HG03135 (cell line): ENCODE measurements around the gene RBFOX2.

Experiments
- ATAC-seq: cut with Tn5 transposase; IDR thresholded peaks from one replicate; pipeline ENCODE4 v1.9.1; 2021; ENCODE audit warnings: mild to moderate bottlenecking, moderate library complexity; ENCODE audit not compliant: unreplicated experiment

Gene RBFOX2

GRCh38 chr22:35978889-35979288 is 49.7 kb downstream of the RBFOX2 start:
- no peak for ATAC-seq

GRCh38 chr22:35978201-35978600 is 50.4 kb downstream of the RBFOX2 start:
- no peak for ATAC-seq

- ATAC-seq = no peak
These were observed 51.5 kb downstream of the RBFOX2 start for GRCh38 chr22:35977136-35977535.

- no peak for ATAC-seq
These were observed 55.2 kb downstream of the RBFOX2 start for GRCh38 chr22:35973388-35973787.

GRCh38 chr22:35972559-35972958 is 56.1 kb downstream of the RBFOX2 start:
- ATAC-seq = no peak

GRCh38 chr22:35971456-35972119 is 57.0 kb downstream of the RBFOX2 start:
- no peak for ATAC-seq

- no peak for ATAC-seq
These were observed 57.8 kb downstream of the RBFOX2 start for GRCh38 chr22:35970616-35971455.

GRCh38 chr22:35967046-35967397 is 61.6 kb downstream of the RBFOX2 start:
- no peak for ATAC-seq

GRCh38 chr22:35966314-35967045 is 62.1 kb downstream of the RBFOX2 start:
- no peak for ATAC-seq

GRCh38 chr22:35963237-35963810 is 65.3 kb downstream of the RBFOX2 start:
- no peak for ATAC-seq

- ATAC-seq = no peak
These were observed 66.9 kb downstream of the RBFOX2 start for GRCh38 chr22:35961480-35962295.

GRCh38 chr22:35960854-35961253 is 67.8 kb downstream of the RBFOX2 start:
- ATAC-seq = no peak

- no peak for ATAC-seq
These were observed 69.4 kb downstream of the RBFOX2 start for GRCh38 chr22:35959121-35959800.

- no peak for ATAC-seq
These were observed 70.3 kb downstream of the RBFOX2 start for GRCh38 chr22:35958334-35958733.

- ATAC-seq = no peak
These were observed 71.0 kb downstream of the RBFOX2 start for GRCh38 chr22:35957589-35957988.

GRCh38 chr22:35956850-35957249 is 71.8 kb downstream of the RBFOX2 start:
- ATAC-seq = no peak

- no peak for ATAC-seq
These were observed 73.1 kb downstream of the RBFOX2 start for GRCh38 chr22:35955546-35955945.

- no peak for ATAC-seq
These were observed 76.0 kb downstream of the RBFOX2 start for GRCh38 chr22:35952576-35952975.

GRCh38 chr22:35950262-35950661 is 78.4 kb downstream of the RBFOX2 start:
- no peak for ATAC-seq

GRCh38 chr22:35949243-35949642 is 79.4 kb downstream of the RBFOX2 start:
- no peak for ATAC-seq
